Trophoblast cell (in vitro differentiated cells and primary cell): ENCODE measurements around the gene C3orf22.
A peak's percentile ranks its signal among the peaks of the same experiment; 100 is the strongest.

ENCODE experiments used
- DNase-seq, 2 donors: peaks; one replicate each; pipeline ENCODE4 v3.0.0-alpha.2; 2016
- H2AFZ ChIP-seq: 2 replicates; pipeline ENCODE4 v1.6.1; 2013; ENCODE audit warnings: low read length, moderate library complexity, mild to moderate bottlenecking; ENCODE audit not compliant: insufficient read depth, poor library complexity
- H2AK5ac ChIP-seq: 2 replicates; pipeline ENCODE4 v1.6.1; 2013; ENCODE audit warnings: mild to moderate bottlenecking, low read length
- H2BK120ac ChIP-seq: 2 replicates; pipeline ENCODE4 v1.6.1; 2013; ENCODE audit warnings: low read length, mild to moderate bottlenecking, moderate library complexity; ENCODE audit not compliant: insufficient read depth, poor library complexity
- H2BK12ac ChIP-seq: 2 replicates; pipeline ENCODE4 v1.6.1; 2013; ENCODE audit warnings: mild to moderate bottlenecking, low read length, moderate library complexity
- H2BK5ac ChIP-seq: 2 replicates; pipeline ENCODE4 v1.6.1; 2013; ENCODE audit warnings: low read length, low read depth, moderate library complexity, mild to moderate bottlenecking; ENCODE audit not compliant: poor library complexity
- H3K14ac ChIP-seq: 2 replicates; pipeline ENCODE4 v1.6.1; 2013; ENCODE audit warnings: mild to moderate bottlenecking, low read length
- H3K18ac ChIP-seq: 2 replicates; pipeline ENCODE4 v1.6.1; 2013; ENCODE audit warnings: mild to moderate bottlenecking, low read length
- H3K23ac ChIP-seq: 2 replicates; pipeline ENCODE4 v1.6.1; 2013; ENCODE audit warnings: low read length
- H3K27ac ChIP-seq: 2 replicates; pipeline ENCODE4 v1.5.1; 2013; ENCODE audit warnings: low read depth, mild to moderate bottlenecking, inconsistent platforms, low read length, moderate library complexity
- H3K27me3 ChIP-seq: 2 replicates; pipeline ENCODE4 v1.6.1; 2013; ENCODE audit warnings: inconsistent platforms, mild to moderate bottlenecking, low read length, moderate library complexity; ENCODE audit not compliant: insufficient read depth
- H3K36me3 ChIP-seq, 2 experiments: 1 replicate in 1 of 2; 2 replicates in 1 of 2; pipeline ENCODE4 v1.6.1; 2013; ENCODE audit warnings: low read length in 2 of 2, mild to moderate bottlenecking in 2 of 2, moderate library complexity in 1 of 2; ENCODE audit not compliant: insufficient read depth in 2 of 2, control insufficient read depth in 1 of 2
- H3K4ac ChIP-seq: 2 replicates; pipeline ENCODE4 v1.6.1; 2013; ENCODE audit warnings: low read depth, mild to moderate bottlenecking, low read length, moderate library complexity
- H3K4me1 ChIP-seq, 2 experiments: 1 replicate in 1 of 2; 2 replicates in 1 of 2; pipeline ENCODE4 v1.6.1; 2013; ENCODE audit warnings: low read length in 2 of 2, mild to moderate bottlenecking in 2 of 2, moderate library complexity in 1 of 2; ENCODE audit not compliant: insufficient read depth in 2 of 2, control insufficient read depth in 1 of 2
- H3K4me2 ChIP-seq: 2 replicates; pipeline ENCODE4 v1.6.1; 2013; ENCODE audit warnings: inconsistent platforms, mild to moderate bottlenecking, low read length, moderate library complexity
- H3K4me3 ChIP-seq: 2 replicates; pipeline ENCODE4 v1.5.1; 2013; ENCODE audit warnings: mild to moderate bottlenecking, low read depth, low read length, inconsistent platforms
- H3K79me1 ChIP-seq: one replicate; pipeline ENCODE4 v1.6.1; 2013; ENCODE audit warnings: low read length
- H3K79me2 ChIP-seq: 2 replicates; pipeline ENCODE4 v1.6.1; 2013; ENCODE audit warnings: low read length, mild to moderate bottlenecking; ENCODE audit not compliant: control insufficient read depth, insufficient read depth, poor library complexity
- H3K9ac ChIP-seq: 2 replicates; pipeline ENCODE4 v1.6.1; 2013; ENCODE audit warnings: mild to moderate bottlenecking, low read length
- H3K9me3 ChIP-seq: 2 replicates; pipeline ENCODE4 v1.6.1; 2013; ENCODE audit warnings: low read depth, mild to moderate bottlenecking, control low read depth, inconsistent platforms, low read length; ENCODE audit not compliant: insufficient read depth
- H4K12ac ChIP-seq: 2 replicates; pipeline ENCODE4 v1.6.1; 2013; ENCODE audit warnings: low read depth, mild to moderate bottlenecking, low read length, moderate library complexity
- H4K8ac ChIP-seq: 2 replicates; pipeline ENCODE4 v1.6.1; 2013; ENCODE audit warnings: low read depth, mild to moderate bottlenecking, low read length, moderate library complexity
- H4K91ac ChIP-seq: one replicate; pipeline ENCODE4 v1.6.1; 2013; ENCODE audit warnings: low read depth, mild to moderate bottlenecking, low read length, moderate library complexity
- WGBS: extraction: QIAGEN DNeasy Blood & Tissue Kit; methylation state at CpG from one replicate; pipeline ENCODE4 v1.1.7; 2013; ENCODE audit warnings: missing lambda C conversion rate; ENCODE audit not compliant: insufficient read length, insufficient coverage; ENCODE audit errors: extremely low coverage; 5-methylcytosine and 5-hydroxymethylcytosine counted together

The C3orf22 gene

GRCh38 chr3:126524429-126524988 lies 34.2 kb downstream of the C3orf22 start:
- no peaks in the 10 kb centered on the region for H3K36me3 ChIP-seq
- H4K8ac ChIP-seq = no peak overlapping the region
- H3K9ac ChIP-seq = no peak overlapping the region
- no peak overlapping the region for H4K91ac ChIP-seq
- peaks cover 5% of the 10 kb centered on the region for H3K9me3 ChIP-seq
- no peaks in the 10 kb centered on the region for H3K79me2 ChIP-seq
- H2AFZ ChIP-seq = no peak overlapping the region
- H3K27ac ChIP-seq = no peak overlapping the region
- peak overlapping the region; percentile 73 for H3K4me2 ChIP-seq
- H2AK5ac ChIP-seq = no peak overlapping the region
- no peaks in the 10 kb centered on the region for H3K79me1 ChIP-seq
- no peak overlapping the region for H3K18ac ChIP-seq
- no peak overlapping the region for H2BK120ac ChIP-seq
- WGBS = no CpG with 5 or more reads among the region's 31 CpGs
- H3K27me3 ChIP-seq = peaks cover 12% of the 10 kb centered on the region
- no peak overlapping the region for H2BK5ac ChIP-seq
- H2BK12ac ChIP-seq = no peak overlapping the region
- peak overlapping the region; percentile 57 for H3K4me3 ChIP-seq
- no peak overlapping the region for H4K12ac ChIP-seq
- H3K23ac ChIP-seq = no peak overlapping the region
- no peak overlapping the region for H3K4ac ChIP-seq
- DNase-seq = no peak
- H3K14ac ChIP-seq = no peak overlapping the region
- peaks cover 0 to 6% of the 10 kb centered on the region in 2 experiments for H3K4me1 ChIP-seq

- no peak within 1 kb of the TSS for H3K27ac ChIP-seq
- H3K79me2 ChIP-seq = no peaks in the 10 kb centered on the region
- WGBS = no CpG with 5 or more reads among the region's 56 CpGs
- H3K4me3 ChIP-seq = peak within 1 kb of the TSS; percentile 66
- no peak within 1 kb of the TSS for H4K91ac ChIP-seq
- H3K4me2 ChIP-seq = peak within 1 kb of the TSS; percentile 73
- no peak within 1 kb of the TSS for H3K9ac ChIP-seq
- H3K14ac ChIP-seq = no peak within 1 kb of the TSS
- H2AFZ ChIP-seq = no peak within 1 kb of the TSS
- no peak within 1 kb of the TSS for H3K23ac ChIP-seq
- peaks cover 5% of the 10 kb centered on the region for H3K9me3 ChIP-seq
- H3K4me1 ChIP-seq = peaks cover 0 to 6% of the 10 kb centered on the region in 2 experiments
- H2BK120ac ChIP-seq = no peak within 1 kb of the TSS
- no peak within 1 kb of the TSS for H2BK12ac ChIP-seq
- H3K36me3 ChIP-seq = no peaks in the 10 kb centered on the region
- H4K12ac ChIP-seq = no peak within 1 kb of the TSS
- peaks cover 12% of the 10 kb centered on the region for H3K27me3 ChIP-seq
- peak in 1 of 2 donors; percentile 52 for DNase-seq
- H2BK5ac ChIP-seq = no peak within 1 kb of the TSS
- no peak within 1 kb of the TSS for H3K4ac ChIP-seq
- H3K18ac ChIP-seq = no peak within 1 kb of the TSS
- no peak within 1 kb of the TSS for H2AK5ac ChIP-seq
- no peak within 1 kb of the TSS for H4K8ac ChIP-seq
- H3K79me1 ChIP-seq = no peaks in the 10 kb centered on the region
These were observed 34.8 kb downstream of the C3orf22 start, which contains the start of gene CHST13 for GRCh38 chr3:126523745-126524428. TSS of gene CHST13 (plus strand) at chr3:126524155. CDS start at chr3:126524333, 178 bp downstream.

DNA sequence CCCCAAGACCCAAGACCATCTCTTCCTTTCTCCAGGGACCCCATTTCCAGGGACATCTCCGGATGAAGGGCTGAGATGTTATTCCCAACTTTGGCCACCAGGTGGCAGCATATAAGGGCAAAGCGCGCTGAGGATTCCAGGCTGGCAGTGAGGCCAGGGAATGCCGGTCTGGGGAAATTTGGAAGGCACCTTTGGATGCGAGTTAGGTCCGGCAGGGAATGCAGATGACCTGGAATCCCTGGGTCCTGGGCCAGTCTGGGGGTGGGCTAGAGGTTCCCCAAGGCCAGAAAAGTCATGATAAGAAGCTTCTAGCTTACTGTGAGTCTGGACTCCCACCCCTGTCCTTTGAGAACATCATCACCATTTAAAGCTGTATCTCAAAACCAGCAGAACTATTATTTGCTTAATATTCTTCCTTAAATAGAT lies 36.4 kb downstream of the C3orf22 start:
- Histone ChIP-seq H2BK120ac (no peak overlapping the region), H3K27ac (no peak overlapping the region), H4K8ac (no peak overlapping the region), H2AFZ (no peak overlapping the region), H3K79me2 (no peaks in the 10 kb centered on the region), H3K14ac (no peak overlapping the region), H3K18ac (no peak overlapping the region), H4K12ac (no peak overlapping the region), H3K79me1 (no peaks in the 10 kb centered on the region), H3K4ac (no peak overlapping the region), H3K27me3 (peaks cover 12% of the 10 kb centered on the region), H4K91ac (no peak overlapping the region), H3K9ac (no peak overlapping the region), H3K4me2 (no peak overlapping the region), H3K9me3 (peaks cover 5% of the 10 kb centered on the region), H3K4me1 (peaks cover 0 to 6% of the 10 kb centered on the region in 2 experiments), H2BK12ac (no peak overlapping the region), H2BK5ac (no peak overlapping the region), H3K4me3 (no peak overlapping the region), H2AK5ac (no peak overlapping the region), H3K36me3 (no peaks in the 10 kb centered on the region), H3K23ac (no peak overlapping the region)
- DNase-seq = peak; percentile 25 to 81
- no CpG with 5 or more reads among the region's 6 CpGs for WGBS

GRCh38 chr3:126521122-126521891 lies 37.4 kb downstream of the C3orf22 start:
- H4K12ac ChIP-seq = no peak overlapping the region
- no peak overlapping the region for H2AK5ac ChIP-seq
- peaks cover 12% of the 10 kb centered on the region for H3K27me3 ChIP-seq
- H3K9ac ChIP-seq = no peak overlapping the region
- no peak overlapping the region for H2BK120ac ChIP-seq
- no peak overlapping the region for H3K4me2 ChIP-seq
- no peaks in the 10 kb centered on the region for H3K36me3 ChIP-seq
- no peak overlapping the region for H2AFZ ChIP-seq
- H3K4me1 ChIP-seq = peaks cover 0 to 6% of the 10 kb centered on the region in 2 experiments
- H3K14ac ChIP-seq = no peak overlapping the region
- H2BK5ac ChIP-seq = no peak overlapping the region
- no peak overlapping the region for H3K18ac ChIP-seq
- no peak overlapping the region for H3K4me3 ChIP-seq
- H3K4ac ChIP-seq = no peak overlapping the region
- no peaks in the 10 kb centered on the region for H3K79me2 ChIP-seq
- H3K27ac ChIP-seq = no peak overlapping the region
- no peaks in the 10 kb centered on the region for H3K79me1 ChIP-seq
- peaks cover 8% of the 10 kb centered on the region for H3K9me3 ChIP-seq
- H4K8ac ChIP-seq = no peak overlapping the region
- H3K23ac ChIP-seq = no peak overlapping the region
- H2BK12ac ChIP-seq = no peak overlapping the region
- no CpG with 5 or more reads among the region's 11 CpGs for WGBS
- no peak for DNase-seq
- H4K91ac ChIP-seq = no peak overlapping the region
